Stimulated activated CD8-positive, alpha-beta memory T cell treated with anti-CD3 and anti-CD28 coated beads, Interleukin-7, amount 100 ng/mL, for 48 hours (primary cell): Measurements from ENCODE around the gene TXLNG.
"Not testable (repeated sequence)": the region's sequence is repeated elsewhere in the genome, so short reads cannot be mapped to it uniquely, and the experiment has no call there.

Experiments used
- DNase-seq, 2 donors: peaks; one replicate each; pipeline ENCODE4 v3.0.0-alpha.2; 2020; ENCODE audit warnings: low read depth in 1 of 2; ENCODE audit errors: extremely low read depth in 1 of 2

Gene TXLNG

GRCh38 chrX:16784440-16784839, 1.8 kb upstream of the TXLNG start:
- not testable (repeated sequence) for DNase-seq

GRCh38 chrX:16785247-16786138, 773 bp upstream of the TXLNG start:
- no peak for DNase-seq

- peak; percentile 4 to 31 for DNase-seq
These were observed 797 bp downstream of the TXLNG start for GRCh38 chrX:16786791-16787735.

- no peak for DNase-seq
These were observed 2.2 kb downstream of the TXLNG start for GRCh38 chrX:16788477-16788876.

DNA sequence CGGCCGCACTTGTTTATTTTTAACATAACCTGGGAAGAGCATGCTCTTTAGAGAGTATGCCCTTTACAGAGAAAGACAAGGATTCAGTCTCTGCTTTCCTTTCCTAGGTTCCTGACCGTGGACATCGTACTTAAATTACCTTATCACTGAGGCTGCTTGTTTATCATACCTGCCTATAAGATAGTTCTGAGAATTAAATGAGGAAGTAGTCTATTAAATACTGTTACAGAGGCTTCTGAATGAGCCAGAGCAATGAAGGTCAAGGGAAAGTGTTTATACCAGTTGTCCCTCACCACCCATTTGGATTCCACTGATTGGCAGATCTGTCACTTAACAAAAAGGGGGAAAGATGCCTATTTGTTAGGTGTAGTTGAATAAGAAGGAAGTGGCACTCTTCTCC, 10.0 kb downstream of the TXLNG start:
- DNase-seq, result no peak

DNA sequence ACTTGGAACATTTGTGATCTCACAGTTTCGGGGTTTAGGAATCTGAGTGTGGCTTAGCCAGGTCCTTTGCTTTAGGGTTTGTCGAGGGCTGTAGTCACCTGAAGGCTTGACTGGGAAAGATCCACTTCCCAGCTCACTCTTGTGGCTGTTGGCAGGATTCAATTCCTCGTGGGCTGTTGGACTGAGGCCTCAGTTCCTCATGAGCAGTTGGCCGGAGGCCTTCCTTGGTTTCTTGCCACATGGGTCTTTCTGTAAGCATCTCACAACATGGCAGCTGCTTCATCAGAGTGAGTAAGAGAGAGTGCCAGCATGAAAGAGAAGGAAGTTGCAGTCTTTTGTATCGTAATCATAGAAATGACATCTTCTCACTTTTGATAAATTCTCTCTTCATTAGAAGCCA, 11.1 kb downstream of the TXLNG start:
- DNase-seq, result no peak

DNA sequence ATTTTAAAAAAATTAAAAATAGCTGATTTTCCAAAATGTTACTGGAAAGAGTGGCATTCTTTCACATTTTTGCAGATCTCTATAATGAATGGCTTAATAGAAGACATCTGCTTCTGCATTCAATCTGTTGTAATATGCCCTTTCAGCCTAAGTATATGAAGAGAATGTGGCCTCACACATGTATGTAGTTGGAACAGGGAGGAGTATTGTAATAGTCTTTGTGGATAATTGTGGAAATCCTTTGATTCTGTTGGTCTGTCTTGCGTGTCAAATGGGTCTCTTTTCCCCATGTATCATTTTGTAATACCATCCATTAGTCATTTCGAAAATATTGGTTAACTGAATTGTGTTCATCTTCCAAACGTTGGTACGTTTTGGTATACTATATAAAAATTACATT, 11.6 kb downstream of the TXLNG start:
- DNase-seq, result no peak

DNA sequence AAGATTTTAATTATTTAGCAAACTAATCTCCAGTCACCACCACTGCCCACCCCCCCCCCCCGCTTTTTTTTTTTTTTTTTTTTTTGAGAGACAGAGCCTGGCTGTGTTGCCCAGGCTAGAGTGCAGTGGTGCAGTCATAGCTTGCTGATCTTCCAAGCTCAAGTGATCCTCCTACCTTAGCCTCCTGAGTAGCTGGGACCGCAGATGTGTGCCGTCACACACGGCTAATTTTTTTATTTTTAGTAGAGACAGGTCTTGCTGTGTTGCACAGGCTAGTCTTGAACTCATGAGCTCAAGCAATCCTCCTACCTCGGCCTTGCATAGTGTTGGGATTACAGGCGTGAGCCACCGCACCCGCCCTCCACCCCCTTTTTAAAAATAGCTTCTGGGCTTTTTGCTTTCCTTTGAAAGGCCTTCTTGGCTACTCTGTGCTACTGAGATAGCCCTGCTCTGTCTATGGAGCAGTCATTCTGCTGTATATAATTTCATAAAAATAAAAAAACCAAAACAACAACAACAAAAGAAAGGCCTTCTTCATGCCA, 18.7 kb downstream of the TXLNG start:
- no peak for DNase-seq

DNA sequence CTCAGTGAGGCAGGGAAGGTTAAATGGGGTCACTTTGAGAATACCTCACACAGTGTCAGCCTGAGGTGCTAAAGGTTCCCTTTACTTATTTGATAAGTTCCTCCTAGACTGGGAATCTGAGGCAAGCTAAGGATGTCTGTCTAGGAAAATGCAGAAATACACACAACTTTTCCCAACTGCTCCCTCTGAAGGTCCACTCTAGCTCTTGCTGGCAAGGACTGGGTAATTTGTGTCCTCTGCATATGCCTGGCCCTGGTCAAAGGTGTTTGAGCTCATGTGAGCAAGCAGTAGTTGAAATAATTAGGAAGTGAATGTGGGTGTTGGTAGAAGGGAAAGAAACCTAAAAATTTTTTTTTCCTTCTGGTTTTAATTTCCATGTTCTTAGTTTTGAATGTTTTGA, 21.3 kb downstream of the TXLNG start:
- no peak for DNase-seq

DNA sequence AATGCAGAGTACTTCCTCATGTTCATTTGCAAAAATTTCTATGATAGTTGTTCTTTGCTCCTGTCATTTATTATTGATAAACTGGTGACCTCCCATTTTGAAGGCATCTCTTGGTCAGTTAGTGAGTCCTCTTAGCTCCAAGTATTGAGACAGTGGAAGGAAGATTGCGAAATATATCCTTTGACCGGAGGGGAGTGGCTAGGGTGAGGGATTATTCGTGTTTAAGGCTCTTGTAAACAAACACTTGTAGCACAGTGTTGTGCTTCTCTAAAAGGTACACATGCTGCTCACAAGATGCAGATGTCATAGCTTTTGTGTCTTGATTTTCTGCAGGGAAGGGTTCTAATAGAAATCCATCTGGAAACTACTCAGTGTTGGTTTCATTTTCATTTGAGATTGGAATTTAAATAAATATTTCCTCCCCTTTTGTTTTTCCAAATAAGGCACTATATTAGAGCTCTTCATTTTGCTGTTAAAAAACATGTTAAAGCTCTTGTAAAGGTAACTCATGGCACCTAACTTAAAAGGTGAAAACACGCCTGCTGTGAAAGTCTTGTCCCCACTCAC, 21.8 kb downstream of the TXLNG start:
- no peak for DNase-seq

- no peak for DNase-seq
These were observed 28.3 kb downstream of the TXLNG start for GRCh38 chrX:16814597-16814996.

GRCh38 chrX:16819634-16820033, 33.4 kb downstream of the TXLNG start:
- DNase-seq, result no peak

DNA sequence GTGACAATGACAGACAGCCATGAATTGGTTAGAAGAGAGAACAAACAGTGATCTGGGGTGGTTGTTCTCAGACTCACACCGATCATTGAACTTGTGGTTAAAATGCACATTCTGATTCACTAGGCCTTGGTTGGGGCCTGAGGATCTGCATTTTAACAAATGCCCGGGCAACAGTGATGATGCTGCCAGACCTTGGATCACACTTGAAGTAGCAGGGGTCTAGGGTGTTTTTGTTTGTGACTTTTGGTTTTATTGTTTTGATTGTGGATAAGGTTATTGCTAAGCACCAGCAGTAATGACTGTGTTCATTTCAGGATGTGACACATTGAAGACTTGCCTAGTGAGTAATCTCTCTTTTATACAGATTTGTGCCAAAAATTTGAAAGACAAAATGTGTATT, 36.5 kb downstream of the TXLNG start:
- no peak for DNase-seq

DNA sequence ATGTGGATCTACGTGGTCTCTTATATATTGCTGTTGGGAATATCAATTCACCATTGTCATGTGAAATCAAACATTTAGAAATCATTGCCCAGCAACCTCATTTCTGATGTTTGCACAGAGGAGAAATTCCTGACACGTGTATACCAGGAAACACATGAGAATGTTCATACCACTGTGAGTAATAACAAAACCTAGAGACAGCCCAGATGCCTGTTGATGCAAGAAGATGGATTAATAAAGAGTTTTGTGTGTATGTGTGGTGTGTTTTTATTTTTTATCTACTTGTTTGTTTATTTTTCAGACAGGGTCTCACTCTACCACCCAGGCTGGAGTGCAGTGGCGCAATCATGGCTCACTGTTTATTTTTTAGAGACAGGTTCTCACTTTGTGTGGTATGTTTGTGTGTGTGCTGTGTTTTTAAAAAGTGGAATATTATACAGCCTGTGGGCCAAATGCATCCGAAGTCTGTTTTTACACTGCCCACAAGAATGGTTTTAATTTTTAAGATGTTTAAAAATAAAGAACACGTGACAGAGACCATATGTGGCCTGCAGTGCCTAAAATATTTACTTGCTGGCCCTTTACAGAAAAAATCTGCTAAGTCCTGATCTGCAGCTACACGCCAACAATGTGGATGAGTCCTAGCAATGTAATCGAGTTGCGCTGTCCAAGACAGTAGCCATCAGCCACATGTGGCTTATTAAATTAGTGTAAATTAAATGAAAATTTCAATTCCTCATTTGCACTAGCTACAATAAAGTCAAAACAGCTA, 39.2 kb downstream of the TXLNG start:
- DNase-seq, result no peak

DNA sequence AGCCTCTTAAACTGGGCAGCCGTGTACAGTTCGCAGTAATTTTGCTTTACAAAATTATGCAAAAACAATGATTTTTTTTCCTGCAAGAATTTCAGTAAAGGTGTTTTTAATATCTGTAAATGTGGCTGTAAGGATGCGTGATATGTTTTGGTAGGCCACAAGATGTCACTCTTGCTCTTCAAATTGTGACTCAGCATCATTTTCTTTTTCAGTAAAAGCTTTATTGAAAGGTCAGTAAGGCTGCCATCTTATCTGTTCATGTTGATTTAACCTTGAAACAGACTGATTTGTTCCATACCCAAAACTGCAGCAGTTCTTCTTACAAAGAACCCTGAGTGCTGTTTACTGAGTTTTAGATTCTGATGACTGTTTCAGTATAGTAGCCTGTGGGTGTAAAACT, 39.9 kb downstream of the TXLNG start:
- no peak for DNase-seq

- no peak for DNase-seq
These were observed 41.0 kb downstream of the TXLNG start for GRCh38 chrX:16827225-16827624.

DNA sequence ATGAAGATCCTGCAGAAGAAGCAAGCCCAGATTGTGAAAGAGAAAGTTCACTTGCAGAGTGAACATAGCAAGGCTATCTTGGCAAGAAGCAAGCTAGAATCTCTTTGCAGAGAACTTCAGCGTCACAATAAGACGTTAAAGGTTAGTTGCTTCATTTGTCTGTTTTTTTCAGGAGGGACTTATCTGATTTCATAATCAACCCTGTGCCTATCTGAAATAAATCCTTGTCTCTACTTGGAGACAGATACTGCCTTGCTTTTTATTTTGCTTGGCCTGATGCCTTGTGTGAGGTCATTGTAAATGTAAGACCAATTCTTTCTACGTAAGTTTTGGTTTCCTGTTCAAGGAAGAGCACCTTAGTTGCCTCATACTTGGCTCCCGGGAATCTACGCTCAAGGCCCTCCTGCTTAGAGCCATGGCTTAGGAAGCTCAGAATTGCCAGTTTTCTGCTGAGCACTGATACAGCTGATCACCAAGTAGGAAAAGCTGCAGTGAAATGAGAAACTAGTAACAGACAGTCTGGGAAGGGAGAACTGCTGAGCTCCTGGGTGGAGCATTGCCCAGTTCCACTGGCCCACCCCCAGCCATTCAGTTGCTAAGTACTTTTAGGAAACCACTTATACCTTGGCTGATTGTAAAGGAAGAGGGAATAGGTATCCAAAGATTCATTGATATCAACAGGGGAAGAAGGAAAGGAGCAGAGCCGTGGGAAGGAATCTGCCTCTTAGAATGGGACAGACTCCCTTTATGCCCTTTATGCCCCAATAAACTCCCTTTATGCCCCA, 42.0 kb downstream of the TXLNG start:
- DNase-seq, result no peak

- DNase-seq, result no peak
These were observed 46.0 kb downstream of the TXLNG start for GRCh38 chrX:16832301-16832700.

- DNase-seq, result no peak
These were observed 48.5 kb downstream of the TXLNG start for GRCh38 chrX:16834806-16835205.

GRCh38 chrX:16836371-16836770, 50.1 kb downstream of the TXLNG start:
- no peak for DNase-seq
